Choroid plexus epithelial cell (primary cell): ENCODE data around the gene MEF2A.
"Not testable (repeated sequence)": the region's sequence is repeated elsewhere in the genome, so short reads cannot be mapped to it uniquely, and the experiment has no call there.

Source experiments
- DNase-seq: peaks from one replicate; pipeline ENCODE4 v3.0.0-alpha.2; 2010; ENCODE audit warnings: low read depth
- H3K4me3 ChIP-seq: 2 replicates; pipeline ENCODE4 v1.5.1; 2011; ENCODE audit warnings: low read depth, mild to moderate bottlenecking, control low read depth, low read length, moderate library complexity
- TF ChIP-seq, protein P1 (sequence below): conservative IDR thresholded peaks from 2 replicates; pipeline ENCODE4 v1.5.1; 2011; ENCODE audit warnings: low read depth, mild to moderate bottlenecking, control low read depth, inconsistent platforms, low read length, moderate library complexity

Gene MEF2A

DNA sequence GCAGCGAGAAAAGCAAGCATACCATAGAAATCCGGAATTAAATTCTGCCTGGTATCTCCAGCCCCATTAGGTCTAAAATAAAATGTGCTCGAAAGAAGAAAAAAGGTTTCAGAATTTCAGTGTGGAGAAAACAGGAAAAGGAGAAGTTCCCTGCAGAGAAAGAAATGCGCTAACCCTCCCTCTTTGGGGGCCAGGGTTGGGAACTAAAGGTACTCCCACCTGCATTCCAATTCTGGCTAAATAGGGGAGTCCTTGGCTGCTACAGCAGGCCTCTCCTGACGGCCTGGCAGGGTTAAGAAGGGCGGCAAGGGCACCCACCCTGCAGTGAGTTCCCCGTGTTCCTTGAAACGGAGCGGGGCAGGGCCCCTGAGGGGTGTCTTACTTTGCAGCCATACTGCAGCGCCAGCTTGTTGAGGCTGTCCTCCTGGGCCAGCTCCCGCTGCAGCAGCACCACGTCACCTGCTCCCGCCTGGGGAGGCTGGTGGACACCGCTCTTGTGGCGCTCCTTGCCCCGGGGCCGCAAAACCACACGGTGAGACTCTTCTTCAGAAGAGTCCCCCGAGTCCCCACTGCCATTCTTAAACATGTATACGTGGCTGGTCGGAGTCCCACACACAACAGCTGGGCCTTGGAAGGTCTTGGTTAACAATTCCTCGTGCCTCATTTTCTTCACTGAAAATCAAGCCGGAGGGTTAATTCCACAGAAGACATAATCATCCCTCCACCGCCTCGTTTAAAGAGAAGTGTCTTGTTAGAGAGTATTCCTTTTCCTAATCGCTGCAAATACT is 165.7 kb downstream of the MEF2A start:
- peak overlapping the region; percentile 76 for H3K4me3 ChIP-seq
- TF ChIP-seq, protein P1, sequence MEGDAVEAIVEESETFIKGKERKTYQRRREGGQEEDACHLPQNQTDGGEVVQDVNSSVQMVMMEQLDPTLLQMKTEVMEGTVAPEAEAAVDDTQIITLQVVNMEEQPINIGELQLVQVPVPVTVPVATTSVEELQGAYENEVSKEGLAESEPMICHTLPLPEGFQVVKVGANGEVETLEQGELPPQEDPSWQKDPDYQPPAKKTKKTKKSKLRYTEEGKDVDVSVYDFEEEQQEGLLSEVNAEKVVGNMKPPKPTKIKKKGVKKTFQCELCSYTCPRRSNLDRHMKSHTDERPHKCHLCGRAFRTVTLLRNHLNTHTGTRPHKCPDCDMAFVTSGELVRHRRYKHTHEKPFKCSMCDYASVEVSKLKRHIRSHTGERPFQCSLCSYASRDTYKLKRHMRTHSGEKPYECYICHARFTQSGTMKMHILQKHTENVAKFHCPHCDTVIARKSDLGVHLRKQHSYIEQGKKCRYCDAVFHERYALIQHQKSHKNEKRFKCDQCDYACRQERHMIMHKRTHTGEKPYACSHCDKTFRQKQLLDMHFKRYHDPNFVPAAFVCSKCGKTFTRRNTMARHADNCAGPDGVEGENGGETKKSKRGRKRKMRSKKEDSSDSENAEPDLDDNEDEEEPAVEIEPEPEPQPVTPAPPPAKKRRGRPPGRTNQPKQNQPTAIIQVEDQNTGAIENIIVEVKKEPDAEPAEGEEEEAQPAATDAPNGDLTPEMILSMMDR: no peak
- DNase-seq: no peak

DNA sequence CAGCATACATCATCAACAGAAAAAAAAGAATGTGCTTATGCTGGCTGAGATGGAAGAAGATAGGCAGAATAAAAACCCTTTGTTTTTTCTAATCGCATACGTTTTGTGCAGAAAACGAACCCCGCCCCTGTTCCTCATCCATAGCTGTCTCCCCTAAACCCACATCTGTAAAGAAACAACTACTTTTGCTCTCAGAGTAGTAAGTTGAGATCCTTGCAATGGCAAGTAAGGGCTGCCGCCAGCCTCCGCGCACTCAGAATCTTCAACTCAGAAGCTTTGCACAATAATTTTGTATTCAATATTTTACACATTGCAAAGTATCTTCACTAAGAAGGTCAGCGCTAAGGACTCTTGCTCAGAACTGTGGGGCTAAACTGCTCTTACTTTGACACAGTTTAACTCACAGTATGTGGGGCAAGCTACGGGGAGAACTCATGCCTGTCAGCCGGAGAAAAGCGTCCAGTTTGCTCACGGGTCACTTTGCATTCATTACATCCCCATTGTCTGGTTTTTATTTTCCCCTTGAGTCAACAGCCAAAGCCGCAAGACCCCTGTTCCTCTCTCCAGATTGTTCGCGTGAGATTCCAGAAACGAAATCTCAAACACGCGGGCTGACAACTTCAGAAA is 166.5 kb downstream of the MEF2A start:
- H3K4me3 ChIP-seq: peak overlapping the region; percentile 76
- peak; percentile 64 for DNase-seq
- TF ChIP-seq, protein P1: no peak

DNA sequence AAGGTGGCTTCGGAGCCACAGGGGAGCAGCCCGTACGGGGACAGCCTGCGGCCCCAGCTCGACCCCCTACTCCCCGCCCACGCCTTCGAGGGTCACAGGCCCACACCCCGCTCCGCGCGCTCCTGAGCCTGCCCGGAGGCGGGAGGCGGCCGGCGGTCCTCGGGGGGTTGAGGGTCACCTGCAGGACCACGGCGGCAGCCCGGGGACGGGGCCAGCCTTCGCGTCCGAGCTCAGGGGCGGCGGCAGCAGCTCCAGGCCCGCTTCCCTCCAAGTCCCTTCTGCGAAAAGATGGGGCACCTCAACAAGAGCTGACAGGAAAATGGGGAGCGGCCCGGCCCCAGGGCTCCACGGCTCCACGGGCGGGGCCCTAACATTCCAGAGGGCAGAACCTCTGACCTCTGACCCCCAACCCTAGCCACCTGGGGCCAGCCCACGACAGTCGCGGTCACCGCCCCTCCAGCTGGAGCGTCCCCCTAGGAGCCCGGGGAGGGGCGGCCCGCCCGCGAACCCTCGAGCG is 167.0 kb downstream of the MEF2A start:
- DNase-seq: no peak
- peak overlapping the region; percentile 76 for H3K4me3 ChIP-seq
- TF ChIP-seq, protein P1: no peak

DNA sequence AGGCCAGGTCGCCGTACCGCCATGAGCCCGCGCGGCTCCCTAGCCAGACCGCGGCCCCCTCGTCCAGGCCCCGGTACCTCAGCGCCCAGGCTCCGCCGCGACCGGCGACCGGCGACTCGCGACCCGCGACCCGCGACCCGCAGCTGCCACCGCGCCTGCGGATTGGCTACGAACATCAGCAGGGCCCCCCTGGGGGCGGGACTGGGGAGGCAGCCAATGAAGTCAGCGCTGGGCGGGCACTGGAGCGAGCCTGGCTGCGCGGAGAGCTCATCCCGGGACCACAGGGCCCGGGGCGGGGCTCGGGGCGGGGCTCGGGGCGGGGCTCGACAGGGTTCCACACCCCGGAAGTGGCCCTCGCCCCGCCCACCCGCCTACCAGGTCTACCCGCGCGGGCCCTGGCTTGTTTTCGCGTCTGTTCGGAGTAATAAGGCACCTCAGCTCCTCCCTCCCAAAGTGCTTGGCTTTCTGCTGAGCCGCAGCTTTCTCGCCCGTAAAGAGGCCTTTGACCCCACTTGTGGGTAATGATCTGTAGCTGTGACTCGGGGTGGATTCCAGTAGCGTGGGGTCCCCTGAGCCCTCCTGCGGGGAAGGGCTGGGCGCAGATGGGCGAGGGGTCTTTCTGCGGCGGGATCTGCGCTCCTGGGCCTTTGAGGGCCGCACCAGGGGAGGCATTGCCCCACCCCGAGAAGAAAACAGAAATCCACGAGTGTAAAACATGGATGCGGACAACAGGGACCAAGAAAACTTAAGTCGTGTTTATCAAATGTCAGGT is 167.7 kb downstream of the MEF2A start, which contains the start of gene LYSMD4:
LYSMD4 (minus strand) TSS at position 170 of the 772 bp plus-strand sequence. CDS start 1,438 bp downstream, outside the sequence.
- peak; percentile 96 for DNase-seq
- TF ChIP-seq, protein P1: no peak
- H3K4me3 ChIP-seq: peak within 1 kb of the TSS; percentile 76

DNA sequence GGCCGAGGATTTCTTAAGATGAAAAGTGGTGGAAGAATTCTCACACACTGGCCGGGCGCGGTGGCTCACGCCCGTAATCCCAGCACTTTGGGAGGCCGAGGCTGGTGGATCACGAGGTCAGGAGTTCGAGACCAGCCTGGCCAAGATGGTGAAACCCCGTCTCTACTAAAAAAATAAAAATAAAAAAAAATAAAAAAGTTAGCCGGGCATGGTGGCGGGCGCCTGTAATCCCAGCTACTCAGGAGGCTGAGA is 168.2 kb downstream of the MEF2A start:
- H3K4me3 ChIP-seq, DNase-seq: not testable (repeated sequence)

DNA sequence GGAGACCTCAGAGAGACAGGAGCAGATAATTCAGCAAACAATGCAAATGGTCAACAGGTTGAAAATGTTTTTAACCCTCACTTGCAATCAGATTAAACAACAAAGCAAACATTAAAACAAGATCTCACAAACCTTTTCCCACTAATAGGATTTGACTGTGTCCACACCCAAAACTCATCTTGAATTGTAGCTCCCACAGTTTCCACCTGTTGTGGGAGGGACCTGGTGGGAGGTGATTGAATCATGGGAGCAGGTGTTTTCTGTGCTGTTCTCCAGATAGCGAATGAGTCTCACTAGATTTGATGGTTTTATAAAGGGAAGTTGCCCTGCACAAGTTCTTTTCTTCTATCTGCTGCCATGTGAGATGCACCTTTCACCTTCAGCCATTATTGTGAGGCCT is 168.8 kb downstream of the MEF2A start:
- TF ChIP-seq, protein P1: no peak
- H3K4me3 ChIP-seq: no peak overlapping the region
- DNase-seq: no peak

DNA sequence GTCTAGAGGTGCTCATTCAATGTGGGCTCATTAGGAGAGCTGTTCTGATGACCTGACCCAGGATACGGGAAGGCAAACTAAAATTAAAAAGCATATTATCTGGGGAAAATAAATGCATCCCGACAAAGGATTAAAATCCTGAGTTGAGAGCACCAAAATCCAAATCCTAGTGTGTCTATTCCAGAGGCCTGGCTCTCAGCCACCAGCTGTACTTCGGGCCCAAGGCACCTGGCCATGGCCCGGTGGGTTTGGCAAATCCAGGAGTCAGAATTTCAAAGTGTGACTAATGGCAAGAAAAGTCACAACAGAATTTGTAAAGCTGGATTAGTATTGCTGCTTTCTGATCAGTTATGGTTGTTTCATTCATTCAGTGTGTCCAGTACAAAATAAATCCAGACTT is 170.1 kb downstream of the MEF2A start:
- no peak for DNase-seq
- no peak overlapping the region for H3K4me3 ChIP-seq
- TF ChIP-seq, protein P1: no peak
